GM12872 (cell line): Measurements from ENCODE around the gene REPS1.

Source experiments
- TF ChIP-seq, protein P1 (sequence below): IDR thresholded peaks from 3 replicates; pipeline ENCODE4 v1.5.1; 2011; ENCODE audit warnings: low read depth, mild to moderate bottlenecking, low read length, moderate library complexity; ENCODE audit not compliant: insufficient read depth

The REPS1 gene

DNA sequence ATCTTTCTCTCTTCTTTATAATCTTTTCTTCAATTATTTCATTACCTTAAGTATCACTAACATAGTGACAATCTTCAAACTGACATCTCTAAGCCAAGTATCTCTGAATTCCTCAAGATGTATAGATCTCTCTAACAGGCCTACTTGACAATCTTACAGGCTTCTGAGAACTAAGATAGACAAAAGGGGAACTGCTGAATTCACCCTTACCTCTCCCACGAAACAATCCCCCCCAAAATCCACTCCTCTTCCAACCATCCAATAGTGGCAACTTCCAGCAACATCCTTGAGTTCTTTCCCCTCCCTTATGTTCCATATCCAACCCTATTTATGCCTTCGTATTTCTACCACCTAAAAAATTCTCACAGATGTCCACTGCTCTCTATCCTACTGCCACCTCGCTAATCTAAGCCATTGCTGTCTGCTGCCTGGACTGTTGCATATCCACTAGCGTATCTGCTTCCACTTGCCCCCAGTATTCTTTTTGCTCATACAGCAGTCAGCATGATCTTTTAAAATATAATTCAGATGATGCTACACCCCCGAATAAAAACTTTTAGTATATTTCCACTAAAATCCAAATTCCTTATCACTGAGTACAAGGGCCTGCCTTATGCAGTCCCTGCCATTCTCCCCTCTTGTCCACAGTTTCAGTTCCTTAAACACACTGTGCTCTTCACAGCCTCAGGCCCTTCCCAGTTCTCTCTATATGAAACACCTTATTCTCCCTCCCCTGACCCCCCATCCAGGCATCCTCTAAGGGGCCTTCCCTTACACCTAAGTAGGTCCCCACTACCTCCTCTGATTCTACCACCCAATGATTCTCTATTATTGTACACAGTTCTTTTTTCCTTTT, 8.0 kb downstream of the REPS1 start:
- TF ChIP-seq, protein P1, sequence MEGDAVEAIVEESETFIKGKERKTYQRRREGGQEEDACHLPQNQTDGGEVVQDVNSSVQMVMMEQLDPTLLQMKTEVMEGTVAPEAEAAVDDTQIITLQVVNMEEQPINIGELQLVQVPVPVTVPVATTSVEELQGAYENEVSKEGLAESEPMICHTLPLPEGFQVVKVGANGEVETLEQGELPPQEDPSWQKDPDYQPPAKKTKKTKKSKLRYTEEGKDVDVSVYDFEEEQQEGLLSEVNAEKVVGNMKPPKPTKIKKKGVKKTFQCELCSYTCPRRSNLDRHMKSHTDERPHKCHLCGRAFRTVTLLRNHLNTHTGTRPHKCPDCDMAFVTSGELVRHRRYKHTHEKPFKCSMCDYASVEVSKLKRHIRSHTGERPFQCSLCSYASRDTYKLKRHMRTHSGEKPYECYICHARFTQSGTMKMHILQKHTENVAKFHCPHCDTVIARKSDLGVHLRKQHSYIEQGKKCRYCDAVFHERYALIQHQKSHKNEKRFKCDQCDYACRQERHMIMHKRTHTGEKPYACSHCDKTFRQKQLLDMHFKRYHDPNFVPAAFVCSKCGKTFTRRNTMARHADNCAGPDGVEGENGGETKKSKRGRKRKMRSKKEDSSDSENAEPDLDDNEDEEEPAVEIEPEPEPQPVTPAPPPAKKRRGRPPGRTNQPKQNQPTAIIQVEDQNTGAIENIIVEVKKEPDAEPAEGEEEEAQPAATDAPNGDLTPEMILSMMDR, result no peak

DNA sequence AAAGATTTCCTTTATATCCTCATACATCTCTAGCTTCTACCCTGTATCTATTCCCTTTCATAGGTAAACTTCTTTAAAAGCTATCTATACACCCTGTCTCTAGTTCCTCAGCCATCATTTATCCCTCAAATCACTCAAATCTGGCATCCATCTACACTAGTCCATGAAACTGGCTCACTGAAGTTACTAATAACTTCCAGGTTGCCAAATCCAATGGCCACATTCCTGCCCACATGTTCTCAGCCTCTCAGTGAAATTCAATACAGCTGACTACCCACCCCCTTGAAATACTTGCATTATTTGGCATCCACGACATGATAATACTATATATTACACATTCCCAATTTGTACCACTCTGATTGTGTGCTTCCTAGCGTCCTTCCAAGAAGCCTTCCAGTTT, 8.7 kb downstream of the REPS1 start:
- TF ChIP-seq, protein P1, result no peak

DNA sequence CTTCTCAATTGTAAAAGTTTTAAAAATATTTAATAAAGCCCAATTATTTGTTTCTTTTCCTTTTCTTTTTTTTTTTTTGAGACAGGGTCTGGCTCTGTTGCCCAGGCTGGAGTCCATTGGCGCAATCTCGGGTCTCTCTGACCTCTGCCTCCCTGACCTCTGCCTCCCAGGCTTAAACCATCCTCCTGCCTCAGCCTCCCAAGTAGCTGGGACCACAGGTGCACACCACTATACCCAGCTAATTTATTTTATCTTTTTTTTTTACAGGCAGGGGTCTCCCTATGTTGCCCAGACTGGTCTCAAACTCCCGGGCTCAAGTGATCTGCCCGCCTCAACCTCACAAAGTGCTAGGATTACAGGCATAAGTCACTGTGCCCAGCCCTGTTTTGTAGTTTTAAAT, 9.8 kb downstream of the REPS1 start:
- TF ChIP-seq, protein P1, result no peak

DNA sequence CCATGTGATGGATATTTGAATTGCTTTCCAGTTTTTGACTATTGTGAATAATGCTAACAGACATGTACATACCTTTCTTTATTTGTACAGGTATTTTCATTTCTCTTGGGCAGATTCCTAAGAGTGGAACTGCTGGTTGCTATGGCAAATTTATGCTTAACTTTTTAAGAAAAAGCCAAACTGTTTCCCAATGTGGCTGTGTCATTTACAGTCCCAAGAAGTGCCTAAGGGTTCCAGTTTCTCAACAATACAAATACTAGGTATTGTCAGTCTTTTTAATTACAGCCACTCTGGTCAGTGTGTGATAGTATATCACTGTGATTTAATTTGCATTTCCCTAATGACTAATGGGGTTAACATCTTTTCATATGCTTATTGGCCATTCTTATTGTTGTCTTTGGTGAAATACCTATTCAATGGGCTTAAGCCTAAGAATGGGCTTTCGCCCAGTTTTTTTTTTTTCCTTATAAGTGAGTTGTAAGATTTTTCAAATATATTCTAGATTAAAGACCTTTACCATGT, 10.3 kb downstream of the REPS1 start:
- TF ChIP-seq, protein P1, result no peak

DNA sequence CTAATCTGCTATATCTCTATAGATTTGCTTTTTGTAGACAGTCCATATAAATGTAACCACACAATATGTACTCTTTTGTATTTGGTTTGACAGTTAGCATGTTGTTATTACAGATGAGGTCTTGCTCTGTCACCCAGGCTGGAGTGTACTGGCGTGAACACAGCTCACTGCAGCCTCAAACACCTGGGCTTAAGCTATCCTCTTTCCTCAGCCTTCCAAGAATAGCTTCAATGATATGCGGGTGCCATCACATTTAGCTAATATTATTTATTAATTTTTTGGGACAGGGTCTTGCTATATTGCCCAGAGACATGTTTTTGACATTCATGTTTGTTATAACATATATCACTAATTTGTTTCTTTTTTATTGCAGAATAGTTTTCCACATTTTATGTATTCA, 10.8 kb downstream of the REPS1 start:
- TF ChIP-seq, protein P1, result no peak

DNA sequence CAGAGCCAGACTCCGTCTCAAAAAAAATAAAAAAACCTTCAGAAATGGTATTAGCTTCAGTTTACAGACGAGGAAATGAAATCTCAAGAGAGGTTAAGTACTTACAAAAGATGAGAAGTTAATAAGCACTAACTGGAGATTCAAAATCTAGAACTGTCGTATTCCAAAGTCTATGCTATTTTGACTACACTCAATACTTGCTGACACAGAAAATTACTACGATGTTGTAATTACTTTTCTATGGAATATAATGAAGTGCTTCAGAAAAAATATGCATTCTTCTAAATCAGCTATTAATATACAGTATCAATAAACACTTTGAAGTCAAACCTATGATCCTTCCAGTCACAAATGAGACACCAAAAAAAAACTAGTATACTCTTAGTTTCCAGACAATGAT, 12.2 kb downstream of the REPS1 start:
- TF ChIP-seq, protein P1, result no peak

DNA sequence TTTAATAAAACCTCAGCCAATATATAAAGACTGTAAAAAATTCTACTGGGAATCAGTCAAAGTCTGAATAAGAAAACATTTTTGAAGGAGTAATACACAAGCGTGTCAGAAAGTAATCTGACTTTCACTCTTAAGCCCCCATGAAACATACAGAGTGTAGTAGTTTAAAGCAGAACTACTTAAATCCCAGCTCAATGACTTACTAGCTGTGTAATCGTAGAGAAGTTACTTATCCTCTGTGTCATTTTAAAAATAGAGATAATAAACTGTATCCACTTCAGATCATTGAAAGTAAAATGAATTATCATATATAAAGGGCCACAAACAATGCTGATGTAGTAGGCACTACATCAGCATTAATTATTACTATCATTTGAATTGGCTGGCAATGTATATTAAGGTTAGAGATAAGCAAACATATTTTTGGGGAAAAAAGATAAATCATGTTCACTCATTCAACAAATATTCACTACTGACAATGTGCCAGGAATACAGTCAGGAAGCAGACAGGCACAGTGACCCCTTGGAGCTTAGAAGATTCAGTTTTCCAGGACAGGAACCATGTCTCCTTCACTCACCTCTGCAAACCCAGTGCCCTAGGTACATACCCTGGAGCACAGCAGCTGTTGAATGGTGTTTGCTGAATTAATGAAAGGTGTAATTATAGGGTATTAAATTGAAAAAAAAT, 14.4 kb downstream of the REPS1 start:
- TF ChIP-seq, protein P1, result no peak
